GM19467 (cell line): ENCODE measurements around the gene MED28.
"Not testable (repeated sequence)": the region's sequence is repeated elsewhere in the genome, so short reads cannot be mapped to it uniquely, and the experiment has no call there.

Source experiments
- ATAC-seq: cut with Tn5 transposase; IDR thresholded peaks from one replicate; pipeline ENCODE4 v1.9.1; 2021; ENCODE audit warnings: mild to moderate bottlenecking, moderate library complexity; ENCODE audit not compliant: unreplicated experiment

MED28 gene

DNA sequence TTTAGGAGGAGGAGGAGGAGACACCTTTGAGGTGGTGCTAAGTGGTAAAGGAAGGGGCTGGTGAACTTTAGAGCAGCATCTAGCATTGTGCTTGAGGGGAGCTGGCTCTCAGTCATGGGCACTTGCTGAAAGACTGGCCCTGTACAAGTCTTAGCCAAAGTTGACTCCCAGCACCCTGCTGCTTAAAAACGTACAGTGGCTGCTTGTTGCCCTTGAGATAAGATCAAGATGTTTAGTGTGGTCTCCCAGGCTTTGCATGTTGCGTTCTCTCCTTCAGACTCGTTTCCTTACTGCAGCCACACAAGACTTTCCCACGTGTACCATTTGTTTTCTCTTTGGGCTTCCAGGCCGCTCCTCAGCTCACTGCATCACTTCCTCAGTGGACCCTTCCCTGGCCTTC, 1.8 kb downstream of the MED28 start:
- no peak for ATAC-seq

DNA sequence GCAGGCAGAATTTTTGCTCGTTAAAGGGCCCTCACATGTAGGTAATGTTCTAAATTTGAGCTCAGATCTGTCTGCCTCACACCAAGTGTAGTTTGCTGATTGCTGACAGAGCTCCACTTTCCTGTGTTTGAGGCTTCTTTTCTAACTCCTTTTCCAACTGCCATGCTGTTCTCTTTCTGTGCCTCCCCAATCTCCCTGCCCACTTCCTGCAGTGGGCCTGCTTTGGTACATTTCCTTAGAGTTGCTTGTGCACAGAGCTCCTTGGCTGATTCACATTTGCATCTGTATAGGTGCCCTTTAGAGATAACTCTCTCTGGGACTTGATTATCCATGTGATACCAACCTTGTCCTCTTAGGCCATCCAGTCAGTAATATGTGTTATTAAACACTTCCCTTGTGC, 4.5 kb downstream of the MED28 start:
- ATAC-seq: no peak

DNA sequence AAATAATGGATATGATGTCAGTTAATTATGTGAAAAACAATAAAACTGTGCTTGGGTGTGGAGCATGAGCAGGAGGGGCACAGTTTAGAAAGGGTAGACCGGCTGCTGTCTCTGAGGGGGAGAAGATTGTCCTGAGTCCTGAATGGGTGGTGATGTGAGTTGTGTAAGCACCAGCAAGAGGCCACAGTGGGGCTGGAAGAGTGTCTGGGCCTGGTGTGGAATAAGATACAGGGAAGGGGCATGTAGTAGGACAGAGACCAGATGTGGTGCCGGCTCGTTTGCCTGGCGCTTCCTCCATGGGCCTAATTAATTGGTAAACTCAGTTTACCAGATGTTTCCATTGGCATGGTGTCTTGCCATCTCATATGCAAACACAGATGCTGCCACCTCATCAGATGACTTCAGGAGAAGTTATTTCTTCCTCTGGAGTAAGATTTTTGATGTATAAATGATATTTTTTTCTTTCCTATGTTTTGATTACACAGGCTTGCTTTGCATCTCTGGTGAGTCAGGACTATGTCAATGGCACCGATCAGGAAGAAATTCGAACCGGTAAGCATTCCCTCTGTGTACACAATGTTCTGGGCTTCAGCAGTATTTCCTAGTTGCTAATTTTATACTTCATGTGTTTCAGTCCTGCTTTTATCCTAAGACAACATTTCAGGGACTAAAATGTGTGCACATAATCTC, 5.1 kb downstream of the MED28 start:
- ATAC-seq: no peak

DNA sequence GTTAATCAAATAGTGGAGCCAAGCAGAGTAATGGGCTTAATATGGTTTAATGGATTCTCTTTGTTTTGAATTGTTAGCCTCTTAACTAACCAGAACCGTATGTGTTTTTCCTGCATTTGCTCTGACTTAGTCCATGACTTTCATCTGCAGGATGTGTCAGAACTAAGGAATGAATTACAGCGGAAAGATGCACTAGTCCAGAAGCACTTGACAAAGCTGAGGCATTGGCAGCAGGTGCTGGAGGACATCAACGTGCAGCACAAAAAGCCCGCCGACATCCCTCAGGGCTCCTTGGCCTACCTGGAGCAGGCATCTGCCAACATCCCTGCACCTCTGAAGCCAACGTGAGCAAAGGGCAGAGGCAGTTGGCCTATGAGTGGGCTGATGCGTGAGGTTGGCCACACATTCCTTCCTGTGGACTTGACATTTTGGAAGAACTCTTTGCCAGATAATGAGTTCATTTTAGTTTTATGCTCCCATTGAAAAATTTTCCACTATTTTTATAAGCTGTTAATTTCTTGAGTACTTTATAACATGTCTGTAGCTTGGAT, 9.1 kb downstream of the MED28 start:
- ATAC-seq: no peak

DNA sequence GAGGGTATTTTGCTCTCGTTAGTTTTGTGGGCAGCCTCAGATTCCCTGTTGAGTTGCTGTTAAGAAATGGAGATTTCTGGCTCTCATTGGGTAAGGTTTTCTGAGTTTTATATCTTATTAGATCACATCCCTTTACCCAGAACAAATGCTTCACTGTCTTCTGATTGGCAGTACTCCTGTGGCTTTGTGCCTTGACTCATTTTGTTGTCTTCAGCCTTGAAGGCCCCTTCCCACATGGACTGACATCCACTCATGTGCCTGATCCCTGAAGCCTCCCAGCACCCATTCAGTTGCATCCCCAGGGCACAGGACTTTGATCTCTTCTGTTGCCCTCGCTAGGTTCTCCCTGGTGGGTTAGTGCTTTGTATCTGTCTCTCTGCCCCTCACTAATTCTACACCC, 10.4 kb downstream of the MED28 start:
- no peak for ATAC-seq

- no peak for ATAC-seq
Observed at GRCh38 chr4:17630228-17630627, 15.8 kb downstream of the MED28 start.

- ATAC-seq: no peak
Observed at GRCh38 chr4:17633600-17633999, 19.2 kb downstream of the MED28 start.

GRCh38 chr4:17635056-17635455, 20.6 kb downstream of the MED28 start:
- no peak for ATAC-seq

DNA sequence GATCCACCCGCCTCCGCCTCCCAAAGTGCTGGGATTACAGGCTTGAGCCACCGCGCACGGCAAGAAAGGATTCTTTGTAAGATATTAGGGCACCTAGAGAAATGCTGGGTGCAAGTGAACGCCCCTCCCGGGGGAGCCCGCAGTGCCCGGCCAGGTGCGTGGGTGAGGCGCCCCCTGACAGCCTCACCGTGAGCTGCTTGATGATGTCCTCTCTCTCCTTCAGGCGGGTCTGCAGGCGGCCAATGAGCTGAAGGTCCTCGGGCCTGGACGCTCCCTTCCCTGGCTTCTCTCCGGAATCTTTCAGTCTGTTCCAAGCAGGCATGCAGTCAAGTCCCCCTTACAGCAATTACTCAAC, 21.9 kb downstream of the MED28 start:
- ATAC-seq: no peak

DNA sequence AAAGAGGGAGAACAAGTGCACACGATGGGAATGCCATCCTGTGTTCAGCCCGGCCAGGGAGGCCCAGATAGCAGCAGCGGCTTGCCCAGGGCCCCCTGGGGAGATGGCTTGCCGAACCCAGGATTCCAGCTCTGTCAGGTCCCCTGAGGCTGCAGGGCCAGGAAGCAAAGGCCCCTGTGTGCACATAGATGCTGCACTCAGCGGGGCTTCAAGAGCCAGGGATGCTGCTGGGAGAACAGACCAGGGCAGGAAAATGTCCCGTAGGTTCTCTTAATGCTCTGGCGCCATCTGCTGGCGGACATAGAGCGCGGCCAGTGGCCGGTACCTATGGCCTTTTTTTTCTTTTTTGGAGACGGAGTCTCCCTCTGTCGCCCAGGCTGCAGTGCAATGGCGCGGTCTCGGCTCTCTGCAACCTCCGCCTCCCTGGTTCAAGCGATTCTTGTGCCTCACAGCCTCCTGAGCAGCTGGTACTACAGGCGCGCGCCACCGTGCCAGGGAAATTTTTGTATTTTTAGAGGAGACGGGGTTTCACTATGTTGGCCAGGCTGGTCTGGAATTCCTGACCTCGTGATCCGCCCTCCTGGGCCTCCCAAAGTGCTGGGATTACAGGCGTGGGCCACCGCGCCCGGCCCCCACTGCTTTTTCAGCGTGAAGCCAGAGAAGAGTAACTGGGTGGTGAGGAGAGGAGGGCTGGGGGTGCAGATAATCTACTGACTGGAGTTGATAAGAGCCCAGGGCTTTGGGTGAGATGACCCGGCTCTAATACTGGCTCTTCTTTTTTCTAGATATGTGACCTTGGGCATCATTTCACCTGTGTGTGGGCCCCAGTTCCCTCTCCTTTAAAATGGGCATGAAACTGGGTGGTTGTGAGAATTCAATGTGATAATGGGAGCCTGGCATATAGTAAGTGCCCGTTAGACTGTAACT, 22.5 kb downstream of the MED28 start:
- ATAC-seq: peak; percentile 86

DNA sequence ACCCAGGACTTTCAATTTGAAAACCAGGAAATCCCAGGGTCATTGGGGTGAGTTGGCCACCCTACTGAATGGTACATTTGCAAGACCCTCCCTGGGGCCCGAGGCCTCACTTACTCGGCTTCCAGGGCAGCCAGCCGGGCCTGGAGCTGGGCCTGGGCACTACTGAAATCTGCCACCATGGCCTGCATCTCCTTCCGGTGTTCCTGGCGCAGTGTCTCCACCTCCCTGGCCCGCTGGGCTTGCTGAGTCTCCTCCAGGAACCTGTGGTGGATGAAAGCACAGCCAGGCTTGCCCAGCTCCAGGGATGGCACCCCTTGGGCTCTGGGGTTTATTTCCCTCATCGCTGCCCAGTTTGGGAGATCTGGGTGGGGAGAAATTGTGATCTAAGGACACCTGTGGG, 24.7 kb downstream of the MED28 start:
- ATAC-seq: no peak

GRCh38 chr4:17642398-17642783, 27.9 kb downstream of the MED28 start:
- no peak for ATAC-seq

DNA sequence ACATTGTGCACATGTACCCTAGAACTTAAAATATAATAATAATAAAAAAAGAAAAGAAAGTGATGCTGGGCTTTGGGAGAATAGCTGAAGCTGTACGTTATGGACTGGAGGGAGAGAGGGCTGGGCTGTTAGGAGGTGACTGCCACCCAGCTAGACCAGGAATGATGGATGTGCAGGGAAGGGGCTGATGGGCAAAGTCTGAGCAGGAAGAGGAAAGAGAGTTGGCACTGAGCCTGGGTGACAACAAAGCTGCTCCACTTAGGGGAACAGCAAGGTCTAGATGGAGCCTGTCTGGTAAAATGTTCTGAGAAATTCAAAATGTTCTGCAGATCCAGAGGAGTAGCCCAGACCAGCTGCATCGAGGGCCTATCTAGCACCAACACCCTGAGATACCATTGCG, 32.3 kb downstream of the MED28 start:
- ATAC-seq: no peak

DNA sequence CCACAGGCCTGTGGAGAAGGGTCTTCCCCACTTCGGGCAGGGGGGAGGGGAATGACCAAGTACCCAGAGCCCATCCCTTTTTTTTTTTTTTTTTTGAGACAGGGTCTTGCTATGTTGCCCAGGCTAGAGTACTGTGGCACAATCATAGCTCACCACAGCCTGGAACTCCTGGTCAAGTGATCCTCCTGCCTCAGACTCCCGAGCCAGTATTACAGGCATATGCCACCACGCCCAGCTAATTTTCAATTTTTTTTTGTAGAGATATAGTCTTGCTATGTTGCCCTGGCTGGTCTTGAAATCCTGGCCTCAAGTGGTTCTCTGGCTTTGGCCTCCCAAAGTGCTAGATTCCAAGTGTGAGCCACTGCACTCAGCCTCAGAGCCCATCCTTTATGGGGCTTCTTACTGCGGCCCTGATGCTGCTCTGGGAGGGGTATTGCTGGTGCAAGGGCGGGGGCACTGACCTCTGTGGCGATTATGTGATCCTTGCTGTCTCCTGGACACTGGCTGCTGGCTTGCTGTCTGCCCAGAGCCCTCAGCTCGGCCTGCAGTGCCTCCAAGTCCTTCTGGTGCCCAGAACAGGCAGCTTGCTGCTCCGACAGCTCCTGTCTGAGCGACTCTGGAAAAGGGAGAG, 32.9 kb downstream of the MED28 start:
- no peak for ATAC-seq

- ATAC-seq: no peak
Observed at GRCh38 chr4:17647927-17648326, 33.5 kb downstream of the MED28 start.

- ATAC-seq: no peak
Observed at GRCh38 chr4:17650406-17650805, 36.0 kb downstream of the MED28 start.

GRCh38 chr4:17654701-17655100, 40.3 kb downstream of the MED28 start:
- no peak for ATAC-seq

- ATAC-seq: no peak
Observed at GRCh38 chr4:17657090-17657489, 42.6 kb downstream of the MED28 start.

- no peak for ATAC-seq
Observed at GRCh38 chr4:17657849-17658248, 43.4 kb downstream of the MED28 start.

DNA sequence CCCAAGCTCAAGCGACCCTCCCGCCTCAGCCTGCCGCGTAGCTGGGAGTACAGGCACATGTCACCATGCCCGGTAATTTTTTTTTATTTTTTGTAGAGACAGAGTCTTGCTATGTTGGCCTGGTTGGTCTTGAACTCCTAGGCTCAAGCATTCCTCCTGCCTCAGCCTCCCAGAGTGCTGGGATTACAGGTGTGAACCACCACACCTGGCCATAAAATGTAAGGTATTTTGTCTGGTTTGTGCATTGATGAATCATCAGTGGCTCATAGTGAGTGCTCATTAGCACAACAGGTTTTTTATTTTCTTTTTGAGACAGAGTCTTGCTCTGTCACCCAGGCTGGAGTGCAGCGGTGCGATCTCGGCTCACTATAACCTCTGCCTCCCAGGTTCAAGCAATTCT, 44.8 kb downstream of the MED28 start:
- not testable (repeated sequence) for ATAC-seq

- ATAC-seq: no peak
Observed at GRCh38 chr4:17662694-17663093, 48.3 kb downstream of the MED28 start.

DNA sequence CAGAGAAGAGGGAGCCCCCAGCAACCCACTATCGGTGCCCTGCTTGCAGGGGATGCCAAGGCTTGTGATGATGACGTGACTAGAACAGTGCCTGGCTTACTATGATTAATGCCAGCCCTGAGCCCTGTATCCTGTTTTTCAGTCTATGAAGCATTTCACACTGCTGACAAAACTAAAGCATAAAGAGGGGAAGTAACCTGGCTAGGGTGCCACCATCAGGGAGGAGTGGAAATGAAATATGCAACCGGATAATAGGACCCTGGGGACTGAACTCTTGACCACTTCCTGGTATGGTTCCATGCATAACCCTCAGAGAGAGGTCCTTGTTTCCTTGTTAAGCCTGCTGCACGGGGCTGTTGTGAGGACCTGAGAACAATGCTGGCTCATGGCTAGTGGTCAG, 50.3 kb downstream of the MED28 start:
- ATAC-seq: peak; percentile 98
